Activated CD4-positive, alpha-beta T cell treated with anti-CD3 and anti-CD28 coated beads, Interleukin-2, amount 10 ng/mL, durations not matched to agents 24 days and 14 days (primary cell): ENCODE measurements around the gene LAMB3. TPM values are rescaled to one million over a fixed set of nuclear protein-coding genes. Genes with fewer than 3 reads are reported as not detected.
A peak's percentile ranks its signal among the peaks of the same experiment; 100 is the strongest.

ENCODE experiments used
- DNase-seq: peaks from one replicate; pipeline ENCODE4 v3.0.0; 2022
- H3K27ac Mint-ChIP-seq: one replicate; pipeline ENCODE4 v1.8.0; 2022; ENCODE audit warnings: mild to moderate bottlenecking, mixed read lengths
- H3K27me3 Mint-ChIP-seq: one replicate; pipeline ENCODE4 v1.8.0; 2022; ENCODE audit warnings: mixed read lengths
- H3K36me3 Mint-ChIP-seq: one replicate; pipeline ENCODE4 v1.8.0; 2022; ENCODE audit warnings: low read depth, mild to moderate bottlenecking, mixed read lengths
- H3K4me1 Mint-ChIP-seq: one replicate; pipeline ENCODE4 v1.8.0; 2021; ENCODE audit warnings: mixed read lengths
- H3K4me3 Mint-ChIP-seq: one replicate; pipeline ENCODE4 v1.8.0; 2022; ENCODE audit warnings: mild to moderate bottlenecking, moderate library complexity, mixed read lengths
- H3K9me3 Mint-ChIP-seq: one replicate; pipeline ENCODE4 v1.8.0; 2021; ENCODE audit warnings: mixed read lengths
- intact Hi-C: fragments of 100-400 bp; cut with micrococcal nuclease; formaldehyde crosslinking; loops from one replicate; pipeline ENCODE4 v1.15.1; 2023
- total RNA-seq: library from RNA; stranded (reverse); gene quantifications from 2 replicates; pipeline ENCODE4 v1.2.3, GENCODE V29; 2022

The LAMB3 gene
- total RNA-seq, 1 donor from 2014 or later = 21.0 TPM

DNA sequence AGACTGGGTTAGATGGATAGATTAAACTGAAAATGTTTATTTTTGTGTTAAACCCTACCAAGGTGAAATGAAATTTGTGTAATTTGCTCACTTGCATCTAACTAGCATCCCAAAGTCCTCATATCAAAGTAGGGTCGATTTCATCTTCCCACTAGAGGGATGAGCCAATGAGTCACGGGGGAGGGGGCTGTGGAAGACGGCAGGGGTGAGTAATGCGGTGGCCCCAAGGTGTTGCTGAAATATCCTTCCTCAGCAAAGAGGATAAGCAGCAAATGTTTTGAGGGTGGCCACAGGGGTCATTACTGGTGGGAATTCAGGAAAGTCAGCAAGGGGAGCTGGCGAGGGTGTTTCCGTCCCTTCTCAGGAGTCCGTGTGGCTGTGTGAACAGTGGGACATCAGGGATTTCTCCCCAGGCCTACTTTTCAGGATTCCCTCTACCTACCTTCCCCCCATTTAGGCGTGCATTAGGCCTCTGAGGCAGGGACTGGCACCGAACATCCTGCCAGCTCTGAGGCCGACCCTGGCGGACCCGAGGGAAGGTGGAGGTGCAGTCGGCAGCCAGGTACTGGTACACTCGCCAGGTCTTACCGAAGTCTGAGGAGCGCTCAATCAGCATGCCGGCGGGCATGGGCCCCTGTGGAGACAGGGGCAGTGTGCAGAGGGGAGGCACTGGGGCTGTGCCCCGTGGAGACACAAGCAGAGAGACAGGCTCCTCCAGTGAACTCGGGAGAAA, 18.1 kb downstream of the LAMB3 start:
- Mint-ChIP-seq H3K4me1 (peaks cover 21% of the 10 kb centered on the region), H3K4me3 (no peak overlapping the region), H3K36me3 (peaks cover 12% of the 10 kb centered on the region), H3K27ac (no peak overlapping the region), H3K9me3 (no peaks in the 10 kb centered on the region), H3K27me3 (no peaks in the 10 kb centered on the region)
- no peak for DNase-seq
- intact Hi-C loops = no loop called here

DNA sequence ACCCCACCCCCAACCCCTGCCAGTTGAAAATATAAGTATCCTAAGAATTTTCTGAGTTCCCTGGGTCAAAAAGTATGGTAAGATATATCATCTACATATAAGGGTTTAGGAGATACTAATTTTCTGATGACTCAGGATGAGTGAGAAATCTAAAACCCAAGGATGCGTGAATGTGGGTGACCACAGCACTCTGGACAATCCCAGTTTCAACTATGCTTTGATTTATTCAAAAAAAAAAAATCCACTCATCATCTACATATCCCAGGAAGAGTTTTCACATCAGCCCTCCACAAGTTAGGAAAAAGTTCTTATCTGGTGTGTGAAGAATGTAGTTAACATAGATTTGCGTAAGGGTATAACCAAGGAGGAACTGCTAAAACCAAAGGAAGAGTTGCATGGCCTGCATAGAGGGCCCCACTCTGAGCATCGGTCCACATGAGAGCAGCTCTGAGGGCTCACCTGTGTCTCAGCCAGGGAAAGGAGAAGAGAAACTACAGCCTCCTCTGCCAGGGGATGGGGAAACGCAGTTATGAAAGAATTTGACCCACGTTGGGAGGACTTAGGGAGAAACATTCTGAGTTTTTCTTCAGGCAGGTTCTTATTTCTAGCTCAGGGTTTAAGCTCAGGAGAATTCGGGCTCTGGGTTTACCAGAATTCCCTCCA, 18.8 kb downstream of the LAMB3 start:
- Mint-ChIP-seq H3K27me3 (no peaks in the 10 kb centered on the region), H3K9me3 (no peaks in the 10 kb centered on the region), H3K36me3 (peaks cover 12% of the 10 kb centered on the region), H3K4me1 (peaks cover 26% of the 10 kb centered on the region), H3K27ac (no peak overlapping the region), H3K4me3 (no peak overlapping the region)
- intact Hi-C loops = no loop called here
- DNase-seq = no peak

DNA sequence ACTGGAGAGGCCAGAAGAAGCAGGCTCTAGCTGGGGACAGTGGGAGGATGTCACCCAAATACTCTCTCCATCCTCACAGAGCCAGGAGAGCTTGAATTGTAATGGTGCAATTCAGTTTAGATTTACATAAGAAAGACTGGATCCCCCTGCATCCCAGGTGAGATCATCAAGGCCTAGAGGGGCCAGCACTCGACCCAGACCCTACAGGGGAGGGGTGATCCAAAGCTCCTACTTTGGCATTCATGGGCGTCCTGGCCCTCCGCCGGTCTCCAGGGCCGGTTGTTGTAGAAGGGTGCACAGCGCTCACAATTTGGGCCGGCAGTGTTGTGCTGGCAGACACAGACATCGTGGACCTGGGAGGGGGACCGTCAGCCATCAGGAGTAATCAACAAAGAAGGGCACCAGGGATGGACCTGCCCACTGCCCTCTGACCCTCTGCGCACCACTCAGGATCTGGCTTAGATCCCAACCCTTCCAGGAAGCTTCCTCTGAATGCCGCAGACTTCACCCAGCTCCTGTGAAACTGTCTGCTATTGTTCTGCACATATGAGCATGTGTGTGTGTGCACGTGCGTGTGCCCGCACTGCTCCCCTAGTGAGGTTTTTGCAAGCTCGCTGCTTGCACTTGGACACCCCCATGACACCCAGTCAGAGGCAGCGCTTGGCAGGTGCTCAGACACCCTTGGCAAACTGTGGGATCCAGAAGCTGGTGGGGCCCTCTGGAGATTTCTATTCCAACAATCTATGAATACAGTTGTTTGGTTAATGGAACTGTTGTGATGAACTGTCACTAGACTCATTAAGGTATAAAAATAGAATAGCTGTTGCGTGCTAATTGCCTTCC, 21.6 kb downstream of the LAMB3 start:
- Mint-ChIP-seq H3K4me3 (no peak overlapping the region), H3K4me1 (peaks cover 25% of the 10 kb centered on the region), H3K9me3 (no peaks in the 10 kb centered on the region), H3K27me3 (no peaks in the 10 kb centered on the region), H3K36me3 (peaks cover 7% of the 10 kb centered on the region), H3K27ac (no peak overlapping the region)
- intact Hi-C loops = no loop called here
- DNase-seq = no peak

DNA sequence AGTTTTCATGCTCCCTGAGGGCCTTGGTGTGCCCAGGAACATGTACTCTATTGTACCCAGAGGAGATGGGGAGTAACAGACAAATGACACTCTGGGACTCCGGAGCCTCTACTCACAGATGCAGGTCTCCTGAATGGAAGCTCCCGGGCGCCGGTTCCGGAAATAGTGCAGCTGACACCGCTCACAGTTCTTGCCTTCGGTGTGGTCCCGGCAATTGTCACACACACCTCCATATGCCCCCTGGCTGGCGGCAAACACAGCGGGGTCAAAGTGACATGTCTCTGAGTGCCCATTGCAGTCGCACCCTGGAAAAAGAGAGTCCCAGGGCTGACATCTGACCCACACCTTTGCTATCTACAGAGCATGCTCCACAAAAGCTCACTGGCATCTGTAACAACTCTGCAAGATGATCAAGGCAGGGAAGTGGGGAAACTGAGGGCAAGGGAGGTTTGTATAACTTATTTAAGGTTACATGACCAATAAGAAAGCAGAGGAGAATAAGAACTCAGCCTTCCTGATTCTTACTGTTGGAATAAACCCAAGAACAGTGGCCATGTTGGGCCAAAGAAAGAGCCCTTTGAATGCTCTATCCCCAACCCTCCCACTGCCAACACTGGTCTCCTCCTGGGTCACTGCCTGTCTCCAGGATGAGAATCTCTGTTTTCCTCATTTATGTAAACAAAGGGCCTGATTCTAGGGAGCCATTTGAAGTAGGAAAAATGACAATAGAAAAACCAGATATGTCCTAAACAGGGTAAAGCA, 22.4 kb downstream of the LAMB3 start:
- Mint-ChIP-seq H3K4me1 (peaks cover 19% of the 10 kb centered on the region), H3K27ac (no peak overlapping the region), H3K27me3 (no peaks in the 10 kb centered on the region), H3K36me3 (peaks cover 2% of the 10 kb centered on the region), H3K9me3 (no peaks in the 10 kb centered on the region), H3K4me3 (no peak overlapping the region)
- DNase-seq = no peak
- intact Hi-C loops = no loop called here

DNA sequence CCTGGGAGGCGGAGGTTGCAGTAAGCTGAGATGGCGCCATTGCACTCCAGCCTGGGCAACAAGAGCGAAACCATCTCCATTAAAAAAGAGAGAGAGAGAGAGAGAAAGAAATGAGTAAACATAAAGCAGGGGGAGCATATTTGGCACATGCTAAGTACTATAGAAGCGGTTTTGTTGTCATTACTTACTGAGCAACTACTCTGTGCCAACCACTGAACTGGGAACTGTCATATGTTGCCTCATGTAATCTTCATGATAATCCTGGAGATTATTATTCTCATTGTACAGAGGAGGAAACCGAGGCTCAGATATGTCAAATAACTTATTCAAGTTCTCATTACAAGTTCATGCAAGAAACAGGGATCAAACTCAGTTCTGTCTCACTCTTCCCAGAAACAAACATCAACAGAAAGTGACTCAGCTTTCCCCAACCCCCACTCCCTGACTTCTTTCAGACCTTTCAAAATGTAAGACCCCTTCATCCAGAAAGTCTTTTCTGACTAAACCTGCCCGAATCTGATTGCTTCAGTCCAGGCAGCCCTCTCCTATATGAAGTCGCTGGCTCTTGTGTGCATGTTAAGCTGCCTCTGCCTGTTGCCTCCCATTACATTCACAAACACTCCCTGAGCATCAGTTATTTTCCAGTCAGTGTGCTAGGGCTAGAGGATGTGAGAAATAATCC, 23.5 kb downstream of the LAMB3 start:
- no peak for DNase-seq
- H3K27ac Mint-ChIP-seq = no peak overlapping the region

DNA sequence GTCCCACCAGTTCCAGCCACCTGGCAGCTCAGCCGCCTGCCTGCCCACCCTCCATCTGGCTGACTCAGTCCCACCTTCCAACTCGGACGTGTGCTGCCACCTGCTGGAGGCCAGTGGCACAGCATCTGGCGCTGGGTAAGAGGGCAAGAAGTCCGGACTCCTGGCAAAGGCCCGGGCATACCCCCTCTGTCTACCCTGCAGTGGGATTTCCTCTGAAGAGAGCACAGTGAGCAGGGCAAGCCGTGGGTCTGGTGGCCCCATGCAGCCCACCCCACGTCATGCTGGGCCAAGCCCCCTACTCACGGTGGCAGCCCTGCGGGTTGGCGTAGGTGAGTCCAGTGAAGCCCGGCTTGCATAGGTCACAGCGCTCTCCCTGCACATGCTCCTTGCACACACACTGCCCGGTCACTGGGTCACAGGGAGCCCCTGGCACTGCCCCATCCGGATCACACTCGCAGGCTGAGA, 24.5 kb downstream of the LAMB3 start:
- peak; percentile 94 for DNase-seq
- peaks cover 8% of the 10 kb centered on the region for H3K4me1 Mint-ChIP-seq
- H3K27me3 Mint-ChIP-seq = no peaks in the 10 kb centered on the region
- no peaks in the 10 kb centered on the region for H3K36me3 Mint-ChIP-seq
- H3K4me3 Mint-ChIP-seq = no peak overlapping the region
- H3K27ac Mint-ChIP-seq = peak overlapping the region; percentile 38
- intact Hi-C loops = loop anchor here (1.0 to 2.0 kb wide), 4 partner anchors 25 to 66 kb away; no protein-coding TSS in a partner anchor
- no peaks in the 10 kb centered on the region for H3K9me3 Mint-ChIP-seq

More for the DNA sequence above, 23.5 kb downstream of the LAMB3 start:
- intact Hi-C loops = loop anchor here (1.0 kb wide), 1 partner anchor 26 kb away; no protein-coding TSS in a partner anchor
- no peaks in the 10 kb centered on the region for H3K9me3 Mint-ChIP-seq
- no peaks in the 10 kb centered on the region for H3K27me3 Mint-ChIP-seq
- H3K4me3 Mint-ChIP-seq = no peak overlapping the region
- H3K36me3 Mint-ChIP-seq = peaks cover 2% of the 10 kb centered on the region
- peaks cover 15% of the 10 kb centered on the region for H3K4me1 Mint-ChIP-seq

DNA sequence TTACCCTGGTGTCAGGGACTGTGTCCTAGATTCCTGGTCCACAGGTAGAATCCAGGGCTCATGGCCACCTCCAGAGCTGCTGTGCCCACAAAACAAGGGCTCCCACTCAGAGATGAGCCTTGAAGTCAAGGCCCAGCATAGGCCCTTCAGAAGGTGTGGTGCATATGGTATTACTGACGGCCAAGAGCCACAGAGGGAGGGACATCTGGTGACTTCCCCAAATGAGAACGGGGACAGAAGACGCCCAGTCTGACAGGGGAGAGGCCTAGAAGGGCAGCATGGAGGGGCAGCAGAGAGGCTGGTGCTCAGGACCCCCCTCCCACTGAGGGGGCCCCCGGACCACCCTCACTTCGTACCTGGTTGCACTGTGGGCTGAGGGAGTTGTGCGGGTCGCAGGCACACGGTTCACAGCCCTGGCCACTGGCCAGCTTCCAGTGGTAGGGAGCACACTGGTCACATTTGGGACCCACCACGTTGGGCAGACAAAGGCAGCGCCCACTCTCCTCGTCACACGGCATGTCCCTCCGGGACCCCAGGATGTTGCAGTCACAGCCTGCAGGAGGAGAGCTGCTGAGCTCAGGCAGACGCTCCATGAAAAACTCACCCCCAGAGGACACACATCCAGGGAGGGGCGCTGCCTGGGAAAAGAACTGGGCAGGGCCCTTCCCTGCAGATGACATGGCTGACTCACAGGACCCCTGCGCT, 25.0 kb downstream of the LAMB3 start:
- no peak for DNase-seq
- H3K4me3 Mint-ChIP-seq = no peak overlapping the region
- peak overlapping the region; percentile 38 for H3K27ac Mint-ChIP-seq
- intact Hi-C loops = loop anchor here (1.0 to 2.0 kb wide), 3 partner anchors 50 to 66 kb away; no protein-coding TSS in a partner anchor
- no peaks in the 10 kb centered on the region for H3K9me3 Mint-ChIP-seq
- H3K4me1 Mint-ChIP-seq = peaks cover 8% of the 10 kb centered on the region
- no peaks in the 10 kb centered on the region for H3K27me3 Mint-ChIP-seq
- H3K36me3 Mint-ChIP-seq = no peaks in the 10 kb centered on the region

DNA sequence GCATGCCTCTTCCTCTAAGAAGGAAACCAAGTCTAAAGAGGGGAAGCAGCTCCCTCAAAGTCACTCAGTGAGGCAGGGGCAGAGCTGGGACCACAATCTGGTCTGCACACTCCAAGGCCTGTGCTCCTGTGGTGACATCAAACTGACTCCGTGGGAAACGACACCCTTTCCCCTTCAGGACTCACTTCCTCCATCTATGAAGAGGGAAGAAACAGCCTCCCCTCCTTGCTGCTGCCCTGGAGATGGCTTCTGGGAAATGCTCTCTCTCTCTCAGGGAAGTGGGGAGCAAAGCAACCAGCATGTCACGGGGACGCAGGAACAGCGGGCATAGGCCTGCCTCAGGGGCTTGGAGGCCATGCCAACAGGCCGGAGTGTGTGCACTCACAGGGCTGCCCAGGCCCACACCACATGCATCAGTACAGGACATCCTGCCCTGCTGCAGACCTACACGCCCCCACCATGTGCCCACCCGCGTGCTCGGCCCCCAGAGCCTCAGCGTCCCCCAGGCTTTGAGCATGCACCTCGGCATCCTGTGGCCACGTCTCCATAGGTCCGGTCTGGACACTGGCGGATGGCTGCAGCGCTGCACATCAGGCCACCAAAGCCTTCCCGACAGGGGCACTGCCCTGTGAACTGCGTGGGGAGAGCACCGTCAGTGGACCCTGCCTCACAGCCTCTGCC, 25.7 kb downstream of the LAMB3 start:
- H3K4me1 Mint-ChIP-seq = peaks cover 8% of the 10 kb centered on the region
- intact Hi-C loops = loop anchor here (1.0 to 2.0 kb wide), 3 partner anchors 50 to 67 kb away; no protein-coding TSS in a partner anchor
- no peaks in the 10 kb centered on the region for H3K9me3 Mint-ChIP-seq
- no peak overlapping the region for H3K4me3 Mint-ChIP-seq
- H3K27ac Mint-ChIP-seq = no peak overlapping the region
- H3K36me3 Mint-ChIP-seq = peaks cover 3% of the 10 kb centered on the region
- no peaks in the 10 kb centered on the region for H3K27me3 Mint-ChIP-seq
- no peak for DNase-seq

DNA sequence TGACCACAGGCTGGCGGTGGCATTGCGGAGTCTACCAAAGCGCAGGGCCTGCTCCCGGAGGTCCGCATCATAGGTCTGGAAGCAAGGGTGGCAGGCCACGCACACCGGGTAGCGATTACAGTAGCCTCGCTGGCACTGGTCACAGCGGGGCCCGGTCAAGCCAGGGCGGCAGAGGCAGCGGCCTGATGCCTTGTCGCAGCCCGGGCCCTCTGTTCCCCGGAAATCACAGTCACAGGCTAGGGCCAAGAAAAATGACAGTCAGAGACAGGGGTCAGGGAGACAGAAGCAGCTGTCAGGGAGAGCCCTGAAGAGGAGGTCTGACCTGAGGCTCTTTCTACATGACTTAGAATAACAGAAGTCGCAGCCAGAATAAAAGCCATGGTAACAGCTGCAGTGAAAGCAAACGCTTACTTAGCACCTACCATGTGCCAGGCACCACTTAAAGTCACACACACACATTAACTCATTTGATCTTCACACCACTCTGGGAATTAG, 26.4 kb downstream of the LAMB3 start:
- no peaks in the 10 kb centered on the region for H3K9me3 Mint-ChIP-seq
- intact Hi-C loops = loop anchor here (2.0 kb wide), 2 partner anchors 49 to 57 kb away; no protein-coding TSS in a partner anchor
- H3K27me3 Mint-ChIP-seq = no peaks in the 10 kb centered on the region
- peaks cover 8% of the 10 kb centered on the region for H3K4me1 Mint-ChIP-seq
- no peak overlapping the region for H3K4me3 Mint-ChIP-seq
- peaks cover 3% of the 10 kb centered on the region for H3K36me3 Mint-ChIP-seq
- no peak overlapping the region for H3K27ac Mint-ChIP-seq
- DNase-seq = no peak

DNA sequence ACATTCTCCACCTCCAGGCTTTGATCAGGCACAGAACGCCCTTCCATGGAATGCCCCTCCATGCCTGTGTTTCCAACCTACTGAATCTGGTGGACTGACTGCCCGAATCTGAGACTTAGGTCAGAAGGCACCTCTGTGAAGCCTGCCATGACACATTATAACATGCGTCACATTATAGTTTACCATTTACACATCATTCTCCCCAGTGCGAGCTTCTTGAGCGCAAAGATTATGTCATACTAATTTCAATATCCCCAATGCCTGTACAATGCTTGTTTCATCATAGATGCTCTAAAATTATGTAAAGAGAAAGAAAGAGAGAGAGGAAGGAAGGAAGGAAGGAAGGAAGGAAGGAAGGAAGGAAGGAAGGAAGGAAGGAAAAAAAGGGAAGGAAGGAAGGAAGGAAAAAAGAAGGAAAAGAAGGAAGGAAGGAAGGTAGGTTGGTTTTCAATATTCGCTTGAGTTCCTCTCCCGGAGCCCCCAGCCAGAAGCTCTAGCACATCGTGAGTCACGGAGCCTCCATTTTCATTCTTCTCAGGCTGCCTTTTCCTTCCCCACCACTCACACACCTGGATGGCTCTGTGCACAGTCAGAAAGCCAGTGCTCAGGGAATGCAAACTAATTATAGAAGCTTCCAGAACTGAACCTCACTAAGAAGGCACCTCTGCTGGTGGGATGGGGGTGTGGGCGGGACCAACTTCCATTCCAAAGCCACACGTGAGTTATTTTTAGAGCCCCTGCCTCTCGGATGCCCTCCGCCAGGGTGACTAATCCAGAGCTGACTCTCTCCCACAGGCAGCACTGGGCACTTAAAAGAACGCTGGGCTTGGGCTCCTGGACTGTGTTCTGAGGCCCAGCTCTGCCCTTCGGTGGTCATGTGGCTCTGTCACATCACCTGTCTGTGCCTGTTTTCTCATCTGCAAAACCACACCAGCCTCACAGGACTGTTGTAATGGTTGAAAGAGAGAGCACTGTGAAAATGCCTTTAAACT, 27.4 kb downstream of the LAMB3 start:
- peaks cover 8% of the 10 kb centered on the region for H3K4me1 Mint-ChIP-seq
- no peak overlapping the region for H3K4me3 Mint-ChIP-seq
- no peaks in the 10 kb centered on the region for H3K9me3 Mint-ChIP-seq
- no peaks in the 10 kb centered on the region for H3K27me3 Mint-ChIP-seq
- no peak for DNase-seq
- H3K27ac Mint-ChIP-seq = no peak overlapping the region
- intact Hi-C loops = no loop called here
- peaks cover 3% of the 10 kb centered on the region for H3K36me3 Mint-ChIP-seq
